ENCODE data around the gene PAFAH1B1.

The PAFAH1B1 gene

GRCh38 chr17:2594722-2595599 is 1.5 kb downstream of the PAFAH1B1 start:
- no peak overlapping the region for H2BK15ac ChIP-seq (ENCODE audit: low read depth, poor library complexity, severe bottlenecking)
- no peak overlapping the region for H4K91ac ChIP-seq (ENCODE audit: low read length)
- no peak overlapping the region for H3K27ac ChIP-seq (ENCODE audit: low read length, poor library complexity, severe bottlenecking)
- H2BK12ac ChIP-seq (ENCODE audit: low read length in 2 of 2): no peak overlapping the region
- peak overlapping the region in 1 of 2 experiments; percentile 87 for H3K4ac ChIP-seq (ENCODE audit: low read depth in 1 of 2, low read length in 2 of 2)
- H2BK5ac ChIP-seq (ENCODE audit: low read depth, low read length, poor library complexity, severe bottlenecking): no peak overlapping the region
- peak overlapping the region; percentile 97 for H3K9ac ChIP-seq (ENCODE audit: low read length)
- WGBS: 4% methylated on average over 15 of the region's 16 CpGs
- peak overlapping the region; percentile 78 to 99 for H3K4me3 ChIP-seq (ENCODE audit: insufficient read depth in 1 of 2, low read depth in 1 of 2, low read length in 2 of 2)
- H2BK120ac ChIP-seq (ENCODE audit: low read depth, low read length): no peak overlapping the region
- H3K18ac ChIP-seq (ENCODE audit: low read depth in 1 of 2, low read length in 2 of 2): peak overlapping the region in 1 of 2 experiments; percentile 83
- H3K4me1 ChIP-seq (ENCODE audit: control insufficient read depth, insufficient read depth, low read depth, low read length): peaks cover 3% of the 10 kb centered on the region
- peak; percentile 39 for DNase-seq
- H3K9me3 ChIP-seq (ENCODE audit: control insufficient read depth, low read length): no peaks in the 10 kb centered on the region
- no peak overlapping the region for H2AFZ ChIP-seq (ENCODE audit: low read depth, low read length)
- no peak overlapping the region for H4K8ac ChIP-seq (ENCODE audit: low read length)
- H3K27me3 ChIP-seq (ENCODE audit: control insufficient read depth in 1 of 2, insufficient read depth in 1 of 2, low read length in 2 of 2): no peaks in the 10 kb centered on the region
- no peak overlapping the region for H2AK5ac ChIP-seq (ENCODE audit: low read length, severe bottlenecking)
- H3K14ac ChIP-seq (ENCODE audit: low read length in 2 of 2): peak overlapping the region in 1 of 2 experiments; percentile 56
- peak overlapping the region in 1 of 2 experiments; percentile 19 for H3K23ac ChIP-seq (ENCODE audit: low read length in 2 of 2)
- no peaks in the 10 kb centered on the region for H3K36me3 ChIP-seq (ENCODE audit: control insufficient read depth in 1 of 2, insufficient read depth in 2 of 2, low read depth in 1 of 2, low read length in 2 of 2)
- H3K79me1 ChIP-seq (replicated peaks; ENCODE audit: low read length, poor library complexity, severe bottlenecking): no peaks in the 10 kb centered on the region
- peak overlapping the region; percentile 8 for H3K4me2 ChIP-seq (ENCODE audit: low read length, poor library complexity, severe bottlenecking)

- no peak overlapping the region for H3K27ac ChIP-seq (ENCODE audit: low read length, poor library complexity, severe bottlenecking)
- no peak overlapping the region for H3K4ac ChIP-seq (ENCODE audit: low read depth in 1 of 2, low read length in 2 of 2)
- H2BK5ac ChIP-seq (ENCODE audit: low read depth, low read length, poor library complexity, severe bottlenecking): no peak overlapping the region
- no peak overlapping the region for H2BK120ac ChIP-seq (ENCODE audit: low read depth, low read length)
- H3K14ac ChIP-seq (ENCODE audit: low read length in 2 of 2): no peak overlapping the region
- no peaks in the 10 kb centered on the region for H3K79me1 ChIP-seq (replicated peaks; ENCODE audit: low read length, poor library complexity, severe bottlenecking)
- no peak overlapping the region for H3K23ac ChIP-seq (ENCODE audit: low read length in 2 of 2)
- no peak overlapping the region for H2AFZ ChIP-seq (ENCODE audit: low read depth, low read length)
- 40% methylated on average over 2 of the region's 4 CpGs for WGBS
- no peak overlapping the region for H2BK12ac ChIP-seq (ENCODE audit: low read length in 2 of 2)
- peak overlapping the region in 1 of 2 experiments; percentile 99 for H3K4me3 ChIP-seq (ENCODE audit: insufficient read depth in 1 of 2, low read depth in 1 of 2, low read length in 2 of 2)
- H3K9me3 ChIP-seq (ENCODE audit: control insufficient read depth, low read length): no peaks in the 10 kb centered on the region
- no peak for DNase-seq
- H2AK5ac ChIP-seq (ENCODE audit: low read length, severe bottlenecking): no peak overlapping the region
- peaks cover 3% of the 10 kb centered on the region for H3K4me1 ChIP-seq (ENCODE audit: control insufficient read depth, insufficient read depth, low read depth, low read length)
- no peak overlapping the region for H3K18ac ChIP-seq (ENCODE audit: low read depth in 1 of 2, low read length in 2 of 2)
- H4K91ac ChIP-seq (ENCODE audit: low read length): no peak overlapping the region
- no peak overlapping the region for H2BK15ac ChIP-seq (ENCODE audit: low read depth, poor library complexity, severe bottlenecking)
- H3K9ac ChIP-seq (ENCODE audit: low read length): peak overlapping the region; percentile 97
- no peaks in the 10 kb centered on the region for H3K36me3 ChIP-seq (ENCODE audit: control insufficient read depth in 1 of 2, insufficient read depth in 2 of 2, low read depth in 1 of 2, low read length in 2 of 2)
- no peak overlapping the region for H4K8ac ChIP-seq (ENCODE audit: low read length)
- H3K27me3 ChIP-seq (ENCODE audit: control insufficient read depth in 1 of 2, insufficient read depth in 1 of 2, low read length in 2 of 2): no peaks in the 10 kb centered on the region
- peak overlapping the region; percentile 79 for H3K4me2 ChIP-seq (ENCODE audit: low read length, poor library complexity, severe bottlenecking)
Observed at GRCh38 chr17:2595716-2596115, 2.3 kb downstream of the PAFAH1B1 start.

- Histone ChIP-seq H3K9ac (ENCODE audit: low read length) (peak overlapping the region; percentile 44), H4K91ac (ENCODE audit: low read length) (no peak overlapping the region), H2BK5ac (ENCODE audit: low read depth, low read length, poor library complexity, severe bottlenecking) (no peak overlapping the region), H3K4me2 (ENCODE audit: low read length, poor library complexity, severe bottlenecking) (peak overlapping the region; percentile 29), H3K79me1 (replicated peaks; ENCODE audit: low read length, poor library complexity, severe bottlenecking) (no peaks in the 10 kb centered on the region), H2BK15ac (ENCODE audit: low read depth, poor library complexity, severe bottlenecking) (no peak overlapping the region), H2BK12ac (ENCODE audit: low read length in 2 of 2) (no peak overlapping the region), H3K4me3 (ENCODE audit: insufficient read depth in 1 of 2, low read depth in 1 of 2, low read length in 2 of 2) (peak overlapping the region in 1 of 2 experiments; percentile 34), H2BK120ac (ENCODE audit: low read depth, low read length) (no peak overlapping the region), H2AFZ (ENCODE audit: low read depth, low read length) (no peak overlapping the region), H3K4ac (ENCODE audit: low read depth in 1 of 2, low read length in 2 of 2) (no peak overlapping the region), H2AK5ac (ENCODE audit: low read length, severe bottlenecking) (no peak overlapping the region), H3K27ac (ENCODE audit: low read length, poor library complexity, severe bottlenecking) (no peak overlapping the region), H3K27me3 (ENCODE audit: control insufficient read depth in 1 of 2, insufficient read depth in 1 of 2, low read length in 2 of 2) (no peaks in the 10 kb centered on the region), H3K14ac (ENCODE audit: low read length in 2 of 2) (no peak overlapping the region), H3K4me1 (ENCODE audit: control insufficient read depth, insufficient read depth, low read depth, low read length) (peaks cover 9% of the 10 kb centered on the region), H3K9me3 (ENCODE audit: control insufficient read depth, low read length) (no peaks in the 10 kb centered on the region), H3K23ac (ENCODE audit: low read length in 2 of 2) (no peak overlapping the region), H4K8ac (ENCODE audit: low read length) (no peak overlapping the region), H3K18ac (ENCODE audit: low read depth in 1 of 2, low read length in 2 of 2) (no peak overlapping the region), H3K36me3 (ENCODE audit: control insufficient read depth in 1 of 2, insufficient read depth in 2 of 2, low read depth in 1 of 2, low read length in 2 of 2) (no peaks in the 10 kb centered on the region)
- WGBS: 58% methylated on average over 2 of the region's 8 CpGs
- DNase-seq: peak; percentile 46
Observed at GRCh38 chr17:2598166-2598565, 4.7 kb downstream of the PAFAH1B1 start.

- Histone ChIP-seq H3K4ac (ENCODE audit: low read depth in 1 of 2, low read length in 2 of 2) (no peak overlapping the region), H3K18ac (ENCODE audit: low read depth in 1 of 2, low read length in 2 of 2) (no peak overlapping the region), H3K4me3 (ENCODE audit: insufficient read depth in 1 of 2, low read depth in 1 of 2, low read length in 2 of 2) (no peak overlapping the region), H2AFZ (ENCODE audit: low read depth, low read length) (no peak overlapping the region), H3K9me3 (ENCODE audit: control insufficient read depth, low read length) (no peaks in the 10 kb centered on the region), H3K79me1 (replicated peaks; ENCODE audit: low read length, poor library complexity, severe bottlenecking) (no peaks in the 10 kb centered on the region), H2BK12ac (ENCODE audit: low read length in 2 of 2) (no peak overlapping the region), H3K23ac (ENCODE audit: low read length in 2 of 2) (no peak overlapping the region), H2BK15ac (ENCODE audit: low read depth, poor library complexity, severe bottlenecking) (no peak overlapping the region), H4K91ac (ENCODE audit: low read length) (no peak overlapping the region), H2BK5ac (ENCODE audit: low read depth, low read length, poor library complexity, severe bottlenecking) (no peak overlapping the region), H3K27ac (ENCODE audit: low read length, poor library complexity, severe bottlenecking) (no peak overlapping the region), H3K4me1 (ENCODE audit: control insufficient read depth, insufficient read depth, low read depth, low read length) (peaks cover 6% of the 10 kb centered on the region), H3K4me2 (ENCODE audit: low read length, poor library complexity, severe bottlenecking) (no peak overlapping the region), H2AK5ac (ENCODE audit: low read length, severe bottlenecking) (no peak overlapping the region), H3K9ac (ENCODE audit: low read length) (no peak overlapping the region), H4K8ac (ENCODE audit: low read length) (no peak overlapping the region), H3K27me3 (ENCODE audit: control insufficient read depth in 1 of 2, insufficient read depth in 1 of 2, low read length in 2 of 2) (no peaks in the 10 kb centered on the region), H2BK120ac (ENCODE audit: low read depth, low read length) (no peak overlapping the region), H3K14ac (ENCODE audit: low read length in 2 of 2) (no peak overlapping the region), H3K36me3 (ENCODE audit: control insufficient read depth in 1 of 2, insufficient read depth in 2 of 2, low read depth in 1 of 2, low read length in 2 of 2) (peaks cover 6 to 15% of the 10 kb centered on the region in 2 experiments)
- peak; percentile 49 for DNase-seq
- 49% methylated on average over 6 of the region's 6 CpGs for WGBS
Observed at GRCh38 chr17:2602597-2603017, 9.2 kb downstream of the PAFAH1B1 start.

Data from mesenchymal stem cell (in vitro differentiated cells and primary cell).